Mucosa of descending colon (tissue), 3 donors: ENCODE results near the gene IGLL5. TPM values are rescaled to one million over a fixed set of nuclear protein-coding genes. Genes with fewer than 3 reads are reported as not detected.

Experiments
- ATAC-seq: fragments of 200-7000 bp; cut with Tn5 transposase; one replicate; pipeline ENCODE4 v1.9.1; 2020; ENCODE audit warnings: mild to moderate bottlenecking, moderate library complexity
- DNase-seq, 3 donors: peaks; one replicate each; pipeline ENCODE4 v3.0.0-alpha.2; 2020
- H3K36me3 ChIP-seq: fragments of 200-600 bp; one replicate; pipeline ENCODE4 v1.8.0; 2021; ENCODE audit warnings: low read depth, mild to moderate bottlenecking
- H3K4me1 ChIP-seq: fragments of 200-600 bp; one replicate; pipeline ENCODE4 v1.8.0; 2021; ENCODE audit warnings: low read depth, mild to moderate bottlenecking
- H3K4me3 ChIP-seq: fragments of 200-600 bp; one replicate; pipeline ENCODE4 v1.8.0; 2021; ENCODE audit warnings: mild to moderate bottlenecking
- H3K9me3 ChIP-seq: fragments of 200-600 bp; one replicate; pipeline ENCODE4 v1.8.0; 2021; ENCODE audit warnings: mild to moderate bottlenecking
- intact Hi-C, 2 donors: fragments of 100-400 bp; cut with DNase I in 1 of 2; cut with micrococcal nuclease in 1 of 2; formaldehyde crosslinking; loops; one replicate each; pipeline versions ENCODE4 v1.11.0 to v1.11.1; 2022; cut with DNase I, micrococcal nuclease
- total RNA-seq, 3 donors: library from RNA; stranded (reverse); fragmentation: NEBNext Ultra II Directional in 2 of 3; extraction: Animal tissue kit (Norgen Biotek cat#: 25700) in 2 of 3; gene quantifications; one replicate each; pipeline versions ENCODE4 v1.2.1 to v1.2.4, GENCODE V29; 2021 to 2023
- TF ChIP-seq, protein P1 (sequence below): fragments of 200-600 bp; IDR thresholded peaks from one replicate; pipeline ENCODE4 v1.8.0; 2022; ENCODE audit warnings: antibody characterized with exemption, mild to moderate bottlenecking
- donor health status: DM: no; HTN: no; CAD: no; lungs with moderate emphysema.
- donor health status: DM: no; HTN: no; CAD: no.
- donor health status: DM: no; HTN: yes; CAD: no.

The IGLL5 gene
- total RNA-seq, 3 donors from 2014 or later, result 14.1 to 32.8 (median 16.1) TPM

DNA sequence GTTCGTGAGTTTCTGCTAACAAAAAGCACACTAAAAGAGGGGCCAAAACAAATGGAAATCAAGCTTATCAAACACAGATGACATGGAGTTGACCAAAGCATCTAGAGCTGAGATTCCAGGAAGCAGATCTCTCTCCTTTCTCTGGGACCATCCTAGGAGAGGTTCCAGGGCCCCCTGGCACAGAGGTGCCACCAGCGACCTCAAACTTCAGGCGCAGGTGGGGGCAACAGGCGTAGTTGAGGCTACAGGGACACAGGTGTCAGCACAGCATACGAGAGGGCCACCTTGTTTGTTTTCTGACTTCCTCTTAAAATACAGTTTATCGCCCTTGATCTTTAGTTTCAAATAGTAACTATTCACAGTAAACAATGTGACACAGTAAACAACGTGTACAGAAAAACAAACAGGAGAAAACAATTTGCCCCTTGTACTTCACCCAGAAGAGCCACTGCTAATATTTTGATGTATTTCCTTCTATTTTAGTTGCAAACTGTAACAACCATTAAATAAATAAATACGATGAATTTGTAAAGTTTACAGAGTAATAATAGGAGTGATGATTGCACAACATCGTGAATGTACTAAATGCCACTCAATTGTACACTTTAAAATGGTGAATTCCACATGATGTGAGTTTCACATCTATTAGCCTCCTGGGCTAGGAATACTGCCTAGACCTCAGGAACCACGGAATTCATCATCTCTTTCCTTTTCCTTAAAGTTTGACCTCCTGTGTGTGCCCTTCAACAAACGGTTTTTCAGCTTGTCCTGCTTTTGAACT is 52.2 kb downstream of the IGLL5 start:
- DNase-seq, result no peak
- Histone ChIP-seq H3K4me3 (no peak overlapping the region), H3K4me1 (no peaks in the 10 kb centered on the region), H3K9me3 (no peaks in the 10 kb centered on the region), H3K36me3 (no peaks in the 10 kb centered on the region)
- ATAC-seq, result no peak
- TF ChIP-seq, protein P1, sequence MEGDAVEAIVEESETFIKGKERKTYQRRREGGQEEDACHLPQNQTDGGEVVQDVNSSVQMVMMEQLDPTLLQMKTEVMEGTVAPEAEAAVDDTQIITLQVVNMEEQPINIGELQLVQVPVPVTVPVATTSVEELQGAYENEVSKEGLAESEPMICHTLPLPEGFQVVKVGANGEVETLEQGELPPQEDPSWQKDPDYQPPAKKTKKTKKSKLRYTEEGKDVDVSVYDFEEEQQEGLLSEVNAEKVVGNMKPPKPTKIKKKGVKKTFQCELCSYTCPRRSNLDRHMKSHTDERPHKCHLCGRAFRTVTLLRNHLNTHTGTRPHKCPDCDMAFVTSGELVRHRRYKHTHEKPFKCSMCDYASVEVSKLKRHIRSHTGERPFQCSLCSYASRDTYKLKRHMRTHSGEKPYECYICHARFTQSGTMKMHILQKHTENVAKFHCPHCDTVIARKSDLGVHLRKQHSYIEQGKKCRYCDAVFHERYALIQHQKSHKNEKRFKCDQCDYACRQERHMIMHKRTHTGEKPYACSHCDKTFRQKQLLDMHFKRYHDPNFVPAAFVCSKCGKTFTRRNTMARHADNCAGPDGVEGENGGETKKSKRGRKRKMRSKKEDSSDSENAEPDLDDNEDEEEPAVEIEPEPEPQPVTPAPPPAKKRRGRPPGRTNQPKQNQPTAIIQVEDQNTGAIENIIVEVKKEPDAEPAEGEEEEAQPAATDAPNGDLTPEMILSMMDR, result no peak
- intact Hi-C loops, result loop anchor here in 1 of 2 donors (10.0 kb wide), 1 partner anchor 65 kb away; no protein-coding TSS in a partner anchor

DNA sequence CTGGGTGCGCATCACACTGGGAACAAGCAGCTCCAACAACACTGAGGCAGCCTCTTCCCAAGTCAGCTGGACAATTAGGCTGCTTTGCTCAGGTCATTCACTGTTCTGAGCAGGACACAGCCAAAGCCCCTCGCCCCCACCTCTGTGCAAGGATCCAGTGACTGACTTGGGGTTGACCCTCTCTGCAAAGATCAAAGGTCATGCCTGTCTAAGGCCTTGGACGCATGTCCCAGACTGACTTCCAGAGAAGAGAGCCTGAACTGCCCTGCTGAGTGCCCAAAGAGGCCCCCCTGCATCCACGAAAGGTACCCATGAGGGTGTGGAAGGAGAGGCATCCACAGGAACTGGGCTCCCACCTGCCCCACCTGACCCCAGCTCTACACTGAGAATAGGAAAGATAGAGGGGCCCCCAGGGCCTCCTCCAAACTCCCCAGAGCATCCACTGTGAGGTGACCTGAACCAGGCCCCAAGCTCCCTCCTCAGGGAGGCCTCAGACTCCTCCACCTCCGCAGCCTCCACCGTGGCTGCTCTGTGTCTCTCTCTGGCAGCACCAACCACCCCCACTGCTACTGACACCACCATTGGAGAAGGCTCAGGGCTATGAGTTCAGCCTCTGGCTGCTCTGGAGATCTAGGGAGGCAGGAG is 53.5 kb downstream of the IGLL5 start:
- H3K4me3 ChIP-seq, result no peak overlapping the region
- H3K4me1 ChIP-seq, result no peaks in the 10 kb centered on the region
- ATAC-seq (no peak), DNase-seq (no peak)
- H3K36me3 ChIP-seq, result no peaks in the 10 kb centered on the region
- H3K9me3 ChIP-seq, result no peaks in the 10 kb centered on the region
- TF ChIP-seq, protein P1, result no peak
- intact Hi-C loops, result loop anchor here in 1 of 2 donors (10.0 kb wide), 1 partner anchor 66 kb away; no protein-coding TSS in a partner anchor

DNA sequence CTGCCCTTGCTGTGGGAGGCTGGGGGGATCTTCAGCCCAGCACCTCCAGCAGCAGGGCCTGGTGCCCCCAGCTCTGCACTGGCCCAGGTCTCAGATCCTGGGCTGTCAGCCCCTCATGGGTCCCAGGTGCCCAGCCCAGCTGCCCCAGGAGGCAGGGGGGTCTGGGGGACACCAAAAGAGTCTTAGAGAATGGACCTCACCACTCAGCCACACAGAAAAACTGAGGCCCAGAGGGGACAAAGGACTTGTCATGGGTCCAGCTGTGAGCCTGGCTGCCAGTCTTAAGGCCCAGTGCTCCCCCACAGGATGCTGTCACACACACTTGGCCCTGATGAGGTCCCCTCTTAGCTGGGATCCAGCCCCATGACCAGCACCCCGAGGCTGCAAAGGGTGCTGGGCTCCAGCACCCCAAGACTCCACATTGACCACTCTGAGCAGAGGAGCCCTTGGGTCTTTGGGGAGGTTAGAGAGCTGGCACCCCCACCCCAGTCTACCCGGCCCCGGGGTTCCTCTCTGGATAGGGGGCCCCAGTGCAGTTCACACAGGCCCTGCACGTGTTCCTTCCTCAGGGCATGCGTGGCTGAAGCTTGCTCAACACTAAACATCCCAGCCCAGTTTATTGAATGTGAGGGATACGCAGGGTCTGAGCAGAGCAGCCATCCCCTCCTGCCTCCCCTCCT is 54.4 kb downstream of the IGLL5 start:
- no peaks in the 10 kb centered on the region for H3K9me3 ChIP-seq
- DNase-seq, result no peak
- intact Hi-C loops, result loop anchor here in 1 of 2 donors (10.0 kb wide), 1 partner anchor 67 kb away; no protein-coding TSS in a partner anchor
- H3K4me3 ChIP-seq, result no peak overlapping the region
- ATAC-seq, result no peak
- H3K36me3 ChIP-seq, result no peaks in the 10 kb centered on the region
- TF ChIP-seq, protein P1, result no peak
- H3K4me1 ChIP-seq, result no peaks in the 10 kb centered on the region

DNA sequence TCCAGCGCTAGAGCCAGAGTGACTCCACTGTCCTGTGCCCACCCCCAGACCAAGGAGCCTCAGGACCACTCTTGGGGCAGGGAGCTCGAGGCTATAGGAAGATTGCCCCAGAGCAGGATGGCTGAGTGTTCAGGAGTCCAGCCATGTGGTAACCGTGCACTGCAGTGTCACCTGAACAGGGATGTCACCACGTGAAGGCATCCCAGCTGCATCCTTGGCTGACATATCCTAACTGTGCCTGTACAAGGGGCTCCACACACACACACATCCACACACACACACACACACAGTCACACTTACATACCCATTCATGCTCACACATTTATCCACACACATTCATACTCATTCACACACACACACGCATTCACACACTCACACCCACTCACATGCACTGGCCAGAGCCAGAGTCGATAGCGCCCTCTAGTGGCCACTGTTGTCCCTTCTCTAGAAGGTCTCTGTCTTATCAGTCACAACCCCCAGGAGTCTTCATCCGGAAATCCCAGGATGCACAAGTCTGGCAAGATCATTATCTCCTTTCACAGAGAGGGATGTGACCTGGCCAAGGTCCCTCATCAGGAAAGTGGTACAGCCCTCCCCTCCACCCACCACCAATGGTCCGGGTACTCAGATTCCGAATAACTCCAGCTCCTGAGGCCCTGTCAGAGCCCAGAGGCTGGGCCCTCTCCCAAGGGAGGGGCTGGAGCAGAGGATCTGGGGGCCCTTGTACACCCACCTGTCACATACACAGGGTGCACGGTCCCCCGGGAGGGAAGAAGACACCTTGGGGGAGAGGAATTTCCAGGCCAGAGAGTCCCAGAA is 55.1 kb downstream of the IGLL5 start:
- peak; percentile 85 for ATAC-seq
- DNase-seq, result peak in 2 of 3 donors; percentile 62 to 87
- Histone ChIP-seq H3K4me1 (no peaks in the 10 kb centered on the region), H3K4me3 (no peak overlapping the region), H3K9me3 (no peaks in the 10 kb centered on the region), H3K36me3 (no peaks in the 10 kb centered on the region)
- intact Hi-C loops, result loop anchor here in 1 of 2 donors (10.0 kb wide), 1 partner anchor 68 kb away; no protein-coding TSS in a partner anchor
- TF ChIP-seq, protein P1, result peak; percentile 62
